Head of caudate nucleus (tissue), 42 donors: ENCODE data around the gene EPHX1.
A peak's percentile ranks its signal among the peaks of the same experiment; 100 is the strongest.
"Not testable (repeated sequence)": the region's sequence is repeated elsewhere in the genome, so short reads cannot be mapped to it uniquely, and the experiment has no call there.

Experiments used
- DNase-seq, 42 donors: peaks; one replicate each; pipeline versions ENCODE4 v3.0.0 to v3.0.0-alpha.2; 2020 to 2021; ENCODE audit warnings: mixed read lengths in 7 of 42
- intact Hi-C: fragments of 100-400 bp; cut with DNase I; formaldehyde crosslinking; loops from one replicate; pipeline ENCODE4 v1.15.0; 2022

EPHX1 gene

DNA sequence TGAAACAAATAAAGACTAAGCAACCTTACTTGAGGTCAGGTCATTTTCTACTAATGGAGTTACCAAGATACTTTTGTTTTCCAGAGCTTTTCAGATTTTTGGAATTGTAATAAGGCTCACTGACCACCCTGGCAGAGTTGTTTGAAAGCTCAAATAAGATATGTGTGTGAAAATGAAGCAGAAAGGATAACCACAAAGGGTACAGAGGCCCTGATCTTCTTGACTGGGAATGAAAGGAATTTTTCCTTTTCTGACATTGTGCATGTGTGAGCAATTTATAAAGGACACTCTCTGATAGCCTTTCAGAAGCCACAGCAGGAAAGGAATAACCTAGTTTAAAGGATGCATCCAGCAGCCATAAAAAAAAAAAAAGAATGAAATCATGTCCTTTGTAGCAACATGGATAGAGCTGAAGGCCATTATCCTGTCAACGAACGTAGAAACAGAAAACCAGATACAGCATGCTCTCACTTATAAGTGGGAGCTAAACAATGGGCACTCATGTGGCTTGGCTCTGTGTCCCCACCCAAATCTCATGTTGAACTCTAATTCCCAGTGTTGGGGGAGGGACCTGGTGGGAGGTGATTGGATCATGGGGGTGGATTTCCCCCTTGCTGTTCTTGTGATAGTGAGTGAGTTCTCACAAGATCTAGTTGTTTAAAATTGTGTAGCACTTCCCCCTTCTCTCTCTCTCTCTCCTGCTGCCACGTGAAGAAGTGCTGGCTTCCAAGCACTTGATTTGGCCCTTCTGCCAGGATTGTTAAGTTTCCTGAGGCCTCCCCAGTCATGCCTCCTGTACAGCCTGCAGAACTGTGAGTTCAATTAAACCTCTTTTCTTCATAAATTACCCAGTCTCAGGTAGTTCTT lies 35.4 kb upstream of the EPHX1 start:
- peak in 1 of 42 donors; percentile 38 for DNase-seq
- intact Hi-C loops = loop anchor here (5.0 to 10.0 kb wide), 3 partner anchors 38 to 203 kb away; partner anchors contain the start of genes ENAH and EPHX1

DNA sequence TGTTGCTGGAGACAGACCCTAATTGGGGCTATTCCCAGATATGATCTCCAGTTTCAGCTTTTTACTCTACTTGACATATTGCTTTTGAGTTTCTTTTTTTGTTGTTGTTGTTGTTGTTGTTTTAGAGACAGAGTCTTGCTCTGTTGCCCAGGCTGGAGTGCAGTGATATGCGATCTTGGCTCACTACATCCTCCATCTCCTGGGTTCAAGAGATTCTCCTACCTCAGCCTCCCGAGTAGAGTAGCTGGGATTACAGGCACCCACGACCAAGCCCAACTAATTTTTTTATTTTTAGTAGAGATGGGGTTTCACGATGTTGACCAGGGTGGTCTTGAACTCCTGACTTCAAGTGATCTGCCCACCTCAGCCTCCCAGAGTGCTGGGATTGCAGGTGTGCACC lies 33.6 kb upstream of the EPHX1 start:
- peak in 1 of 42 donors; percentile 31 for DNase-seq

DNA sequence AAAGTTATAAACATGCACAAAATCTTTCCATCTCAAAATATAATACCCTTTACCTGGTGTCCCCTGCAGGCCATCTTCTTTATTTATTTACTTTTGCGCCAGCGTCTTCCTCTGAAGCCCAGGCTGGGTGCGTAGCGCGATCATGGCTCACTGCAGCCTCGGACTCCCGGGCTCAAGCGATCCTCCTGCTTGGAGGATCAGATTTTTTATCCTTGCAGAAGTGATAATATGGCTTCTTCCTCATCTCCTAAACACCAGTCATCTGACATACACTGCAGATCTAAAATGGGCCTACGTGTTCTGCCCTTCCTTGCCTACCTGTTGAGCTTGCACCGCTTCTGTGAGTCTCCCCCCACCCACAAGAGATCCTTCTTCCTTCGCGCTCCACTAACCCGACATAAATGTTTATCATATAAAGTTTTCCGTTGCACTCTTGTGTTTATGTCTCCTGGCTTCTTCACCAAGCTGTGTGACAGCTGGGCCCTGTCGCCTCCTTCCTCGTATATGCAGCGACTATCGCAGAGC lies 32.8 kb upstream of the EPHX1 start:
- DNase-seq = peak in 2 of 42 donors; percentile 19 to 53
- intact Hi-C loops = loop anchor here (5.0 to 10.0 kb wide), 3 partner anchors 35 to 200 kb away; partner anchors contain the start of genes ENAH and EPHX1

More for the DNA sequence above, 33.6 kb upstream of the EPHX1 start:
- intact Hi-C loops = loop anchor here (5.0 to 10.0 kb wide), 3 partner anchors 36 to 201 kb away; partner anchors contain the start of genes ENAH and EPHX1

DNA sequence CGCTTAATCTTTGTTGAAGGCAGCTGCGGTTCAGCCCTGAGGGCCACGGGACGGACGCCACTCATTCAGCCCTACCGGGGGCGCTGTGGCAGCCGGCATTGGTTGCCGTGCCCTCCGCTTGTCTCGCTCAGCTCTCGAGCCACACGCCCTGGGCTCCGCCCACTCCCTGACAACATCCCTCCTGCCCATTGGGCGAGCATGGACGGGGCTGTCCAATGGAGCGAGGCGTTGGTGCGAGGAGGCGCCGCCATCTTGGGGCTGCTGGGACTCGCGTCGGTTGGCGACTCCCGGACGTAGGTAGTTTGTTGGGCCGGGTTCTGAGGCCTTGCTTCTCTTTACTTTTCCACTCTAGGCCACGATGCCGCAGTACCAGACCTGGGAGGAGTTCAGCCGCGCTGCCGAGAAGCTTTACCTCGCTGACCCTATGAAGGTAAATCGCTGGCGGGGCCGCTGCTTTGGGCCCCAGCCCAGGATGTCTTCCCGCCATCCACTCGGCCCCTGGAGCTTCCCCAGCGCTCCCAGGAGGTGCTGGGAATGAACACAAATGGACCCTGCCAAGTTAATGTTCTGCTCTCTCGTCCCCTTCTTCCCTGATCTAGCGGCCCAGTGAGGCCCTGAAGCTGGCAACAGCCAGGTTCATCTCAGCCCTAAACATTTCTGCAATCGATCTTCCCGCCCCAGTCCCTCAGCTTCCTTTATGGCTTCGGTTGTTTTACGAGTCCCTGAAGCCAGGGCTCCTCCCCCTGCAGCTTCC lies 32.2 kb upstream of the EPHX1 start, which contains the start of gene SRP9:
Gene SRP9 (plus strand): TSS at position 244 of the 754 bp plus-strand sequence. CDS start 115 bp downstream, at position 359.
- DNase-seq = peak; percentile 97 to 99 (median 99)
- intact Hi-C loops = loop anchor here (5.0 to 10.0 kb wide), 3 partner anchors 35 to 200 kb away; partner anchors contain the start of genes ENAH and EPHX1

DNA sequence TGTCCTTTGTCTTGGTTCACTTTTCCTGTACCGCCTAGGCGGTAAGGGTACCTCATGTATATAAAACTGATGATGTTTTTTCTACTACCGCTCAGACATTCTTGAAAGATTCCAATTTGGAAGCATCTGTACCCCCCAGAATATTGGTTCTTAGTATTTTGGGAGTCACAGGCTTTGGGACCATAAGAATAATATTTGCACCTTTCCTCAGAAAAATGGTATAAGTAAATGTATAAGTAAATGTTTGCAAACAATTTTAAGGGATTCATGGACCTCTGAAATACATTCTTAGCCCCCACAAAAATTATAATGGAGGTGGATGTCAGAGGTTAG lies 31.6 kb upstream of the EPHX1 start:
- intact Hi-C loops = loop anchor here (5.0 to 10.0 kb wide), 3 partner anchors 34 to 199 kb away; partner anchors contain the start of genes ENAH and EPHX1
- DNase-seq = no peak

DNA sequence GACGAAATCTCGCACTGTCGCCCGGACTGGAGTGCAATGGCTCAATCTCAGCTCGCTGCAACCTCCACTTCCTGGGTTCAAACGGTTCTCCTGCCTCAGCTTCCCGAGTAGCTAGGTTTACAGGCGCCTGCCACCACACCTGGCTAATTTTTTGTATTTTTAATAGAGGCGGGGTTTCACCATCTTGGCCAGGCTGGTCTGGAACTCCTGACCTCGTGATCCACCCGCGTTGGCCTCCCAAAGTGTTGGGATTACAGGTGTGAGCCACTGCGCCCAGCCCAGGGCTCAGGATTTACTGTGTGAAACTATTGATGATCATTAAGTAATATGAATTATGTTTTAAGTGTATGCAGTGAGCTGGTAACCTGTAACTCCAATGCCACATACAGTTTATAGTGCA lies 30.8 kb upstream of the EPHX1 start:
- peak in 1 of 42 donors; percentile 41 for DNase-seq
- intact Hi-C loops = loop anchor here (5.0 to 10.0 kb wide), 3 partner anchors 33 to 198 kb away; partner anchors contain the start of genes ENAH and EPHX1

DNA sequence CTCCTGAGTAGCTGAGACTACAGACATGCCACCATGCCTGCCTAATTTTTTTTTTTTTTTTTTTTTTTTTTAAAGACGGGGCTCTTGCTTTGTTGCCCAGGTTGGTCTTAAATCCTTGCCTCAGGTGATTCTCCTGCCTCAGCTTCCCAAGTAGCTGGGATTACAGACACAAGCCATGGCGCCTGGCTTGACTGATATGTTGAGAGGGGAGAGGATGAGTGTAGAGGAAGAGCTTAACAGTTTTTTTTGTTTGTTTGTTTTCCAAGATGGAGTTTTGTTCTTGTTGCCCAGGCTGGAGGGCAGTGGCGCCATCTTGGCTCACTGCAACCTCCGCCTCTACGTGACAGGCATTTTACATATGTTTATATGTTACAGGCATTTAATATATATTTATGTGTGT lies 29.8 kb upstream of the EPHX1 start:
- no peak for DNase-seq
- intact Hi-C loops = no loop called here

DNA sequence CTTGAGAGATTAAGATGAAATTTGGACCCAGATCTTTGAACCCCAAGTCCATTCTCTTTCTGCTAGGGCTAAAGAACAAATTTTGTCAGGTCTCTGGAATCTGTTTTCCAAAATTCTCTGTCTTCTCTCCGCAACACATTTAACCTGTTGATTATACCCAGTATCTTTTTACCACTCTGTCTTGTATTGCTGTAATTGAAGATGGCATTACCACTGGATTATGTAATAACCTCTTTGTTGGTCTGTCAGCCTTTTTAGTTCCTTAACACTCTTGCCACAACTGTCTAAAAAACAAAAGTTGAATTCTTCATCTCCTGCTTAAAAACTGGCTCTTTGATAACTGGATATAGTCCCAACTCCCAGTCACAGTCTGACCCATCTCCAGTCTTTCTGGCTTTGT lies 29.3 kb upstream of the EPHX1 start:
- intact Hi-C loops = no loop called here
- no peak for DNase-seq

DNA sequence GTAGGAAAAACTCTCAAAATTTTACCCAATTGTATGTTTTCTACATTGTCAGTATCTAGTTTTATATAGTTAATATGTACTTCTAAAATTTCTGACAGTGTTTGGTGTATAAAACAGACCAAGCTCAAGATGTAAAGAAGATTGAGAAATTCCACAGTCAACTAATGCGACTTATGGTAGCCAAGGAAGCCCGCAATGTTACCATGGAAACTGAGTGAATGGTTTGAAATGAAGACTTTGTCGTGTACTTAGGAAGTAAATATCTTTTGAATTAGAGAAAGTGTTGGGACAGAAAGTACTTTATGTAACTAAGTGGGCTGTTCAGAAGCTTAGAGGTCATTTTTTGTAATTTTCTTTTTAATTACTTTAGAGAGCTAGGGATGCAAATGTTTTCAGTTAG lies 20.8 kb upstream of the EPHX1 start:
- DNase-seq, intact Hi-C loops: not testable (repeated sequence)

DNA sequence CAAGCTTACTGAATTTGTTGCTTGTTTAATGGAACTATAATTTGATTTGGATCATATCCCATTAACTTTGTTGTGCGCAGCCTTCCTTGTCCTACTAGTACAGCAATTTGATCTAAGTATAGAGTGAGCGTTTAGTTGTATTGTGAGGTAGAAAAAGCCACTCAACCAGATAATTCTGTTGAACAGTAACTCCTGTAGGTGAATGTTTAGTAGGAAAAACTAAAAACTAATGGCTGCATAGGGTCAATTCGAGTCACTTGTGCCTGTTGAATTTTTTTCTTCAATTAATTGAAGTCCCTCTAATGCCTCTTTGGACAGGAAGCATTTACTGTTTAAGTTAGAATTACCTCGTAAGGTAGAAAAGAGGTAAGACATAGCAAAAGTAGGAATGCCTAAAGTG lies 15.0 kb upstream of the EPHX1 start:
- DNase-seq = no peak
- intact Hi-C loops = no loop called here

DNA sequence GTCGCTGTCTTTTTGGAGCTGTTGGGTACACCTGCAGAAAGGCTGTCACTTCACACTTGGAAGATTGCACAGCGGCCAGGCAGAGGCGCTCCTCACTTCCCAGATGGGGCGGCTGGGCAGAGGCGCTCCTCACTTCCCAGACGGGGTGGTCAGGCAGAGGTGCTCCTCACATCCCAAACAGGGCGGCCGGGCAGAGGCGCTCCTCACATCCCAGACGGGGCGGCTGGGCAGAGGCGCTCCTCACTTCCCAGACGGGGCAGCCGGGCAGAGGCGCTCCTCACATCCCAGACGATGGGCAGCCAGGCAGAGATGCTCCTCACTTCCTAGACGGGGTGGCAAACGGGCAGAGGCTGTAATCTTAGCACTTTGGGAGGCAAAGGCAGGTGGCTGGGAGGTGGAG lies 13.8 kb upstream of the EPHX1 start:
- intact Hi-C loops = not testable (repeated sequence)
- peak in 1 of 42 donors; percentile 26 for DNase-seq

DNA sequence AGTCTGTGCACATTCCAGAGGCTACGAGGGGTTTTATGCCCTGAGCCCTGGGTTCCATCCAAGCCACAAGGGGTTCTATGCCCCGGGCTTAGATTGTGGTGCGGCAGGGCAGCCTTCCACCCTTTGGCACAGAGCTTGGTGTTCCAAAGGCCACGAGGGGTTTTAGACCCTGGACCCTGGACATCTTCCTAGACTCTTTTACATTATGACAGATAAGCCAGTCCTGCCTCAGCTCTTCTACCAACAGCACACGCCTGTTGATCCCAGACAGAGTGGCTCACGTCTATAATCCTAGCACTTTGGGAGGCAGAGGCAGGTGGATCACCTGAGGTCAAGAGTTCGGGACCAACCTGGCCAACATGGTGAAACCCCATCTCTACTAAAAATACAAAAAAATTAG lies 8.8 kb upstream of the EPHX1 start:
- intact Hi-C loops = not testable (repeated sequence)
- peak in 1 of 42 donors; percentile 3 for DNase-seq

DNA sequence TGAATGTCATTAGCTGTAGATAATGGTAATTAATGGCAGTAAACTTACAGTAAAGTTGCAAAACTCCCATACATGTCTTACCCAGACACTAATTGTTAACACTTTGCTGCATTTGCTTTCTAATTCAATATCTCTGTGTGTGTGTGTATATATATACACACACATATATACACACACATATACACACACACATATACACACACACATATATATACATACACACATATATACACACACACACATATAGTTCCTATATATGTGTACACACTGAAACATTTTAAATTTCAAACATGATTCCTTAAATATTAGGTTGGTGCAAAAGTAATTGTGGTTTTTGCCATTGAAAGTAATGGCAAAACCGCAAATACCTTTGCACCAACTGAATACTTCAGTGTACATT lies 3.7 kb upstream of the EPHX1 start:
- intact Hi-C loops = no loop called here
- DNase-seq = no peak

DNA sequence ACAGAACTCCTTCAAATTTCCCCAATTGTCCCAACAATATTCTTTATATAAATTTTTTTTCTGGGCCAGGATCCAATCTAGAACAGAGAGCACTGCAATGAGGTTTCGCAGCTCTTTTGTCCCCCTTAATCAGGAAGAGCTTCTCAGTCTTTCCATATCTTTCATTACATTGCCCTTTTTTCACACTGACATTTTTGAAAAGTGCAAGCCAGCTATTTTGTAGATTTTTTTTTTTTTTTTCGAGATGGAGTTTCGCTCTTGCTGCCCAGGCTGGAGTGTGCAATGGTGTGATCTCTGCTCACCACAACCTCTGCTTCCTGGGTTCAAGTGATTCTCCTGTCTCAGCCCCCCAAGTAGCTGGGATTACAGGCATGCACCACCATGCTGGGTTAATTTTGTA lies 3.2 kb upstream of the EPHX1 start:
- intact Hi-C loops, DNase-seq: not testable (repeated sequence)

DNA sequence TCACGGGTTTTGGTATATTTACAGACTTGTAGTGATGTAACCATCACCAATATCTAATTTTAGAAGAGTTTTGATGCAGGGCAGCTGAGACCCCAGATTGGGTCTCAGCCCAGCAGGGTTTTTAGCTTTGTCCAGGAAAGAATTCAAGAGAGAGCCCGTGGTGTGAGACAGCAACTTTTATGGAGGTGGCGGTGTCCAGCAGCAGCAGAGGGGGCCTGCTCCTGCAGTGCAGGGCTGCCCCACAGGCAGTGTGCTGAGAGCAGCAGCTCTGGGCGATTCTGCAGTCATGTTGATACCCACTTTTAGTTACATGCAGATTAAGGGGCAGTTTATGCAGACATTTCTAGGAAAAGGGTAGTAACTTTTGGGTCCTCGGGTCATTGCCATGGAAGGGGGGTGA lies 1.8 kb upstream of the EPHX1 start:
- intact Hi-C loops = no loop called here
- DNase-seq = peak in 1 of 42 donors; percentile 3

DNA sequence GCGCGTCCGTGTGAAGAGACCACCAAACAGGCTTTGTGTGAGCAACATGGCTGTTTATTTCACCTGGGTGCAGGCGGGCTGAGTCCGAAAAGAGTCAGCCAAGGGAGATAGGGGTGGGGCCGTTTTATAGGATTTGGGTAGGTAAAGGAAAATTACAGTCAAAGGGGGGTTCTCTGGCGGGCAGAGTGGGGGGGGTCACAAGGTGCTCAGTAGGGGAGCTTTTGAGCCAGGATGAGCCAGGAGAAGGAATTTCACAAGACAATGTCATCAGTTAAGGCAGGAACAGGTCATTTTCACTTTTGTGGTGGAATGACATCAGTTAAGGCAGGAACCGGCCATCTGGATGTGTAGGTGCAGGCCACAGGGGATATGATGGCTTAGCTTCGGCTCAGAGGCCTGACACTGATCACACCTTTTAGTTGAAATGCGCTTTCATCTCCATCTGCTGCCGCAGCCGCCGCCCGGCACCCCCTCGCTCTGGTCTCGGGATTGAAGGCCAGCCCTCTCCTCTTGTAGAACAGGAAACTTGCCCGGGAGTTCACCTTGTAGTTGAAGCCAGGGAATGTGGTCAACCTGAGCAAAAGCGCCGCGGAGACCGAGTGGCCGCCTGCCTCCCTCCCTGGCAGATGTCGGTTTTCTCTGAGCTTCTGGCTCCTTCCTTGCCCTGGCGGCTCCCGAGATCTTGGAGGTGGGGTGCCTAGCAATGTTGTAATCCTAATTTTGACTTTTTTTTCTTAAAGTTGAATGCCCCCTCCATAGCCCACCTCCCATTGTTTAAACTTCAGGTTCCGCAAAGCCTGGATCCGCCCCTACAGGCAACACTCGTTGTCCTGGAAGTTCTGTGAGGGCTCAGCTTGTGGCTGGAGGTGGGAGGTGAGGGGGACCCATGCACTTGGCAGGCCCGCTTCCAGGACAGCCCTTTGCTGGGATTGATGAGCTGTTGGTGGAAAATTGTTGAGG lies 935 bp downstream of the EPHX1 start:
- intact Hi-C loops = loop anchor here (5.0 kb wide), 1 partner anchor 34 kb away; the partner anchor contains the start of gene SRP9
- DNase-seq = peak in 8 of 42 donors; percentile 15 to 60 (median 35)

DNA sequence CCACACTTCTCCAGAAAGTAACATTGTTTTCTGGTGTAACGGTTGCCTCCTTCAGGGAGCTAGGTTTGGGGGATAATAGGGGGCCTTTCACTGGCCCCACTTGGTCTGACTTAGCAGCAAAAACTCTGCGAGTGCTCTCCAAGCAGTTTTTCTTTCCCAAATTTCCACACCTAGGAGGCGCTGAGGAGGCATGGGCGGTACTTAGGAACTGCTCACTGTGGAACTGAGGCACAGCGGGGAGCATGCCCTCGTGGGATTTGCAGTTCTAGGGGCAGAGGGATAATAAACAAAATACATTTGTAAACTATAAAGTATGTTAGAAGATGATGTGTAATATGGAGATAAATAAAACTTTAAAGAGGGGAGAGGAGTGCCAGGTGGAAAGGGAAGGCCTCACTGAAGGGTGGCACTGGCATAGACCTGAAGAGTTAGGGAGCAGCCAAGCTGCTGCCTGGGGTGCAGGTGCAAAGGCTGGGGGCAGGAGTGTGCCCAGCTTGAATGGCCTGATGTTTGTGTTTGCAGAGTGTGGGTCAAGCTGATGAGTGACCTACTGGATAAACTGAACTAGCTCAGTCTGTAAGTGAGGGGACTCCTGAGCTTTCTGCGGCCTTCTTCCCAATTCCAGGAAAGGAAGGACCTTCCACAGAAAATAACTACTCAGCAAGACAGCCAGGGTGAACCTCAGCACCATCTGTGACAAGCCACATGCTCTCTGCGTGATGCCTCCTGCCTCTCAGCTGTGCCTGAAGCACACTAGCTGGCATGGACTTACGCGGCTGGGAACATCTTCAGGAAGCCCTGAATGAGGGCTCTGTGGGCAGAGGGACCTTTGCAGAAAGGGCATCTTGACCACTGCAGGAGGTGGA lies 1.9 kb downstream of the EPHX1 start:
- intact Hi-C loops = loop anchor here (5.0 kb wide), 1 partner anchor 35 kb away; the partner anchor contains the start of gene SRP9
- peak in 13 of 42 donors; percentile 25 to 53 (median 40) for DNase-seq
